Nephron (organoid): Measurements from ENCODE around the gene JPH4.

Source experiments
- H3K27ac Mint-ChIP-seq, 3 experiments: 2 replicates each; pipeline ENCODE4 v1.8.0; 2020; ENCODE audit warnings: mixed read lengths in 3 of 3, mild to moderate bottlenecking in 2 of 3, moderate library complexity in 1 of 3
- H3K27me3 Mint-ChIP-seq: 2 replicates; pipeline ENCODE4 v1.8.0; 2021; ENCODE audit warnings: low read depth, mild to moderate bottlenecking, moderate library complexity, mixed read lengths
- H3K36me3 Mint-ChIP-seq: 2 replicates; pipeline ENCODE4 v1.8.0; 2020; ENCODE audit warnings: low read depth, mixed read lengths
- H3K4me1 Mint-ChIP-seq: 2 replicates; pipeline ENCODE4 v1.8.0; 2020; ENCODE audit warnings: mixed read lengths
- H3K4me3 Mint-ChIP-seq, 3 experiments: 2 replicates each; pipeline ENCODE4 v1.8.0; 2020; ENCODE audit warnings: mild to moderate bottlenecking in 3 of 3, mixed read lengths in 3 of 3, moderate library complexity in 2 of 3
- H3K9me3 Mint-ChIP-seq: 2 replicates; pipeline ENCODE4 v1.8.0; 2020; ENCODE audit warnings: mixed read lengths
- TF ChIP-seq, protein P1 (sequence below), 3 experiments: fragments of 200-600 bp; sonication (generic); IDR thresholded peaks; one replicate each; pipeline ENCODE4 v1.5.0; 2021; ENCODE audit warnings: antibody characterized with exemption in 3 of 3; ENCODE audit not compliant: unreplicated experiment in 3 of 3

Gene JPH4

DNA sequence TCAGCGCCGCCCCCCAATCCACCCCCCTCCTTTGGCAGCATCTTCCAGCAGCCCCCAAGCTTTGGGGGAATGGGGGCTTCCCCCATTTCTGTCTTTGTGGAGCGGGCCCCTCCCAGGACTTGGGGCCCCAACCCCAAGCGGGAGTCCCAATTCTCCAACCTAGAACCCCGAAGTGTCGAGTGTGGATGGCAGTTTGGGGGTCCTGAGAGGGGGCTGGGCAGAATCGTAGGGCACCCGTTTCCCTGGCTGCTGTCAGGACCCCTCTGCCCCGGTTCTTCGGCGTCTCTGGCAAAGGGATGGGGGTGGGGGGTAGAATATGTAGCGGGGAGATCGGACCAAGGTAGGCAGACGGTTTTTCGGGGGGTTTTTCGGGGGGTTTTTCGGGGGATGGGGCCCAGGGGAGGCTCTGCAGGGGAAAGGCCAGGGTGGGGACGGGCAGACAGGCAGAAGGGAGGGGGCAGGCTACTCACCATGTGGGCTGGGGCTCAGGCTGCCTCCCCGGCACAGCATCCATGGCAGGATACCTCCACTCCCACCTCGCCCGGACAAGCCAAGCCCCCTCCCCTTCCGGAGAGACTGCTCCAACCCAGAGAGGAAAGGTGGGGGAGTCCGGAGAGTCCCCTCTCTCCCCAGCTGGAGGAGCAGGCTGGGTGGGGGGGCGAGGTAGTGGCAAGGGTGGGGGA is 739 bp downstream of the JPH4 start:
- H3K9me3 Mint-ChIP-seq, result no peaks in the 10 kb centered on the region
- TF ChIP-seq, protein P1, sequence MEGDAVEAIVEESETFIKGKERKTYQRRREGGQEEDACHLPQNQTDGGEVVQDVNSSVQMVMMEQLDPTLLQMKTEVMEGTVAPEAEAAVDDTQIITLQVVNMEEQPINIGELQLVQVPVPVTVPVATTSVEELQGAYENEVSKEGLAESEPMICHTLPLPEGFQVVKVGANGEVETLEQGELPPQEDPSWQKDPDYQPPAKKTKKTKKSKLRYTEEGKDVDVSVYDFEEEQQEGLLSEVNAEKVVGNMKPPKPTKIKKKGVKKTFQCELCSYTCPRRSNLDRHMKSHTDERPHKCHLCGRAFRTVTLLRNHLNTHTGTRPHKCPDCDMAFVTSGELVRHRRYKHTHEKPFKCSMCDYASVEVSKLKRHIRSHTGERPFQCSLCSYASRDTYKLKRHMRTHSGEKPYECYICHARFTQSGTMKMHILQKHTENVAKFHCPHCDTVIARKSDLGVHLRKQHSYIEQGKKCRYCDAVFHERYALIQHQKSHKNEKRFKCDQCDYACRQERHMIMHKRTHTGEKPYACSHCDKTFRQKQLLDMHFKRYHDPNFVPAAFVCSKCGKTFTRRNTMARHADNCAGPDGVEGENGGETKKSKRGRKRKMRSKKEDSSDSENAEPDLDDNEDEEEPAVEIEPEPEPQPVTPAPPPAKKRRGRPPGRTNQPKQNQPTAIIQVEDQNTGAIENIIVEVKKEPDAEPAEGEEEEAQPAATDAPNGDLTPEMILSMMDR (IDR thresholded peaks at IDR 0.05; ENCODE audit: unreplicated experiment in 3 of 3), result no peak
- peaks cover 73% of the 10 kb centered on the region for H3K27me3 Mint-ChIP-seq
- peaks cover 24% of the 10 kb centered on the region for H3K4me1 Mint-ChIP-seq
- H3K4me3 Mint-ChIP-seq, result peak overlapping the region; percentile 87 to 95 (median 89)
- H3K36me3 Mint-ChIP-seq, result peaks cover 12% of the 10 kb centered on the region
- H3K27ac Mint-ChIP-seq, result peak overlapping the region; percentile 94 to 99 (median 96)

DNA sequence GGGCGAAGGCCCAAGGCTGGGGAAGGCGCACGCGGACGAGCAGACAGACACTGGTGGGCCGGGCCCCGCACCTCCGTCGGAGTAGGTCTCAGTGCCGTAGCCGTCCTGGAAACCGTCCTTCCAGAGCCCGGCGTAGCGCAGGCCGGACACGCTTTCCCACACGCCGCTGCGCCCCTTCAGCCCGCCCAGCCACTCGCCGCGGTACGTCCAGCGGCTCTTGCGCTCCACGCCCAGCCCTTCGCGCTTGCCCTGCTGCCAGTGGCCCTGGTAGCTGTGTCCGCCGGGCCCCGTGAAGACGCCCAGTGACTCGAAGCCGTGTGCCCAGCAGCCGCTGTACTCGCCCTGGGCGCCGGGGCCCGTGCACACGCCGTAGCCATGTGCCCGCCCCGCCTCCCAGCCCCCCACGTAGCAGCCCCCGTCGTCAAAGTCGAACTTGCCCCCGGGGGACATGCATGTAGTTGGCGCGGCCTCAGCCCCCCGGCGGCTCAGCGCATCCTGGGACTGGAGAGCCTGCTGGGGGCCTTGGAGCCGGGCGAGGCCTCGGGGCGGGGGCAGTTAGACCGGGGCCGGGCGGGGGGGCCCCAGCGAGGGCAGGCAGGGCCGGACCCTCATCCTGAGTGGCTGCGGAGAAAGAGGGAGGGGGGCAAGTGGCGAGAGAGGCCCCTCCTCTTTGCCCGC is 1.4 kb downstream of the JPH4 start:
- H3K4me3 Mint-ChIP-seq, result peak overlapping the region; percentile 87 to 95 (median 90)
- peaks cover 70% of the 10 kb centered on the region for H3K27me3 Mint-ChIP-seq
- TF ChIP-seq, protein P1 (IDR thresholded peaks at IDR 0.05; ENCODE audit: unreplicated experiment in 3 of 3), result no peak
- H3K9me3 Mint-ChIP-seq, result no peaks in the 10 kb centered on the region
- H3K36me3 Mint-ChIP-seq, result peaks cover 17% of the 10 kb centered on the region
- peak overlapping the region; percentile 26 to 45 (median 31) for H3K27ac Mint-ChIP-seq
- peaks cover 30% of the 10 kb centered on the region for H3K4me1 Mint-ChIP-seq

DNA sequence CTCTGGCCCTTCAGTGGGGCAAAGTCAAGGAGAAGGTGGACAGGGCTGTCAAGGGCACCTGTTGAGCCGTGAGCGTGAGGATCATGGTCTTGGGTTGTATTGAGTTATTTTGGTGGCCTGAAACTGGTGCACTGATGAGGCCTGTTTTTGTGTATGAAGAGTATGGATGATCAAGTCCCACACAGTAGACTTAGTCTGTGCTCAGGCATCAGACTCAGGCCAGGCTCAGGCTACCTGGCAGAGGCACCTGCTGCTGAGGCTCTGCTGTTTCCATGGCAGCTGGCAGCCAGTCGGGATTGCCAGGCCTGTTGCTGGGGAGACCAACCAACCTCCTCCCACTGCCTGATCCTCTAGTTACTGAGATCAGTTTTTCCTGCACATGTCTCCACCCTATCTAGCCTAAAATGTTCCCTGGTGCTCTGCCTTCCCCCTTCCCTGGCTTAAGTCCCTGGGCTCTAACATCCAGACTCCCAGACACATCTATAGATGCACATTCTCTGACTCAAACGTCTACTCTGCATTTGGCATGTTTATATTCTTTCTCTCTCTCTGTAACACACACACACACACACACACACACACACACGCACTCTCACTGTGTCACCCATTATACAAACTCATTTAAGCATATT is 5.1 kb downstream of the JPH4 start:
- Mint-ChIP-seq H3K9me3 (no peaks in the 10 kb centered on the region), H3K4me3 (peak overlapping the region in 1 of 3 experiments; percentile 10), H3K36me3 (peaks cover 17% of the 10 kb centered on the region), H3K27me3 (peaks cover 52% of the 10 kb centered on the region), H3K4me1 (peaks cover 38% of the 10 kb centered on the region), H3K27ac (peak overlapping the region in 1 of 3 experiments; percentile 55)
- TF ChIP-seq, protein P1 (IDR thresholded peaks at IDR 0.05; ENCODE audit: unreplicated experiment in 3 of 3), result no peak

DNA sequence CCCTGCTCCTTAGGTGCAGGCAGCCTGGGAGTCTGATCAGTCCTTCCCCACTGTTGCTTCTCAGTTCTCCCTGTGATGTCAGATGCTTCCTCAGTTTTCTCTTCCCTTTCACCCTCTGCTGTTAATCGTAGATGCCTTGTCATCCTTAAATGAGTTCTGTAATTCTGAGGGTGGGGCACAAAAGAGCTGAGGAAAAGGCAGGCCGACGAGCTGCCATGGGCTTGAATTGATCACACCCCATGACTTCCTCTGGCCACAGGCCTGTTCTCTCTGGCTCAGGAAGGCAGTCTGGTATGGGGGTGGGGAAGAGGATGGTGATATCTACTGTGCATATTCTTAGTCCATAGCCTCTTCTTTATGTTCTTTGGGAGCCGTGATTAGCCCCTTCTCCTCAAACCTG is 5.8 kb downstream of the JPH4 start:
- Mint-ChIP-seq H3K4me1 (peaks cover 41% of the 10 kb centered on the region), H3K27me3 (peaks cover 46% of the 10 kb centered on the region)

DNA sequence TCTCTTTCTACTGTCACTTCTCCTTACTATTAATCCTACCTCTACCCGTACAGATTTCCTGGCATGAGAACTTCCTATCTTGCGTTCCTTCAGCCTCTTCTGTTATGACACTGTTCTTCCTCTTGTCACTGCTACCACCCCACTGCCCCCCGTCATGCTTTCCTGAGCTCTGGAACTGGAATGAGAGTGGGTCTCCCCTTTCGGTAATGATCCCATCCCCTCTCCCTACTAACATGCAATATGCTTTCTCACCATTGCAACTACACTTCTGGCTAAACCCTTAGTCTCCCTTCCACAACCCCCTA is 6.1 kb downstream of the JPH4 start:
- TF ChIP-seq, protein P1 (IDR thresholded peaks at IDR 0.05; ENCODE audit: unreplicated experiment in 3 of 3), result no peak
- H3K27me3 Mint-ChIP-seq, result peaks cover 42% of the 10 kb centered on the region
- peak overlapping the region; percentile 38 to 84 (median 55) for H3K27ac Mint-ChIP-seq
- peak overlapping the region in 1 of 3 experiments; percentile 1 for H3K4me3 Mint-ChIP-seq
- peaks cover 44% of the 10 kb centered on the region for H3K4me1 Mint-ChIP-seq
- H3K9me3 Mint-ChIP-seq, result no peaks in the 10 kb centered on the region
- peaks cover 17% of the 10 kb centered on the region for H3K36me3 Mint-ChIP-seq

More for the DNA sequence above, 5.8 kb downstream of the JPH4 start:
- TF ChIP-seq, protein P1 (IDR thresholded peaks at IDR 0.05; ENCODE audit: unreplicated experiment in 3 of 3), result no peak
- Mint-ChIP-seq H3K36me3 (peaks cover 17% of the 10 kb centered on the region), H3K9me3 (no peaks in the 10 kb centered on the region), H3K27ac (peak overlapping the region in 2 of 3 experiments; percentile 38 to 55), H3K4me3 (no peak overlapping the region)
